ENCODE results near the gene ZBTB48. TPM values are rescaled to one million over a fixed set of nuclear protein-coding genes. Genes with fewer than 3 reads are reported as not detected.

ZBTB48 gene
- total RNA-seq, 1 experiment from 2014 or later: 41.9 TPM

DNA sequence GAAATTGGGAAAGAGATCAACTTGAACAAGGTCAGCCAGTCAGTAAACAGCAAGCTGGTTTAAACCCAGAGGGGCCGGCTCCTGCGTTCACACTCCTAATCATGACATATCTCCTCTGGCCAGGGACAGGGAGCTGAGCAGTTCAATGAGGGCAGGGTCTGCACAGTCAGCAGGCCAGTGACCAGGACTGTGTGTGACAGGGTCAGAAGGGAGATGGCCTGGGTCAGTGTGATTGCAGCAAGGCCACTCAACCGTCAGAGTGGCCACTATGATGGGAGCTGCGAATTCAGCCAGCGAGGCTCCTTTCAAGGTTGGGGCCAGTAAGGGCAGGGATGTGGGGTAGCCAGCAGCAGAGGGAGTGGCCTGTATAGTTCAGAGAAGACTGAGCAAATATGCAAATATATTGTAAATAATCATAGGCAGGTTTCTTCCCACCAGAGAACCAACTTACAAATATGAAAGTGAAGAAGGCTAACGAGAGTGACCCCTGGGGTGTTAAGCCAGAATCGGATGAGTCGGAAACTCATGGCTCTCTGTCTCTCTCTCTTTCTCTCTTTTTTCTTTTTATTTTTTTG is 45.5 kb upstream of the ZBTB48 start (continued):
- TF ChIP-seq, protein P1, sequence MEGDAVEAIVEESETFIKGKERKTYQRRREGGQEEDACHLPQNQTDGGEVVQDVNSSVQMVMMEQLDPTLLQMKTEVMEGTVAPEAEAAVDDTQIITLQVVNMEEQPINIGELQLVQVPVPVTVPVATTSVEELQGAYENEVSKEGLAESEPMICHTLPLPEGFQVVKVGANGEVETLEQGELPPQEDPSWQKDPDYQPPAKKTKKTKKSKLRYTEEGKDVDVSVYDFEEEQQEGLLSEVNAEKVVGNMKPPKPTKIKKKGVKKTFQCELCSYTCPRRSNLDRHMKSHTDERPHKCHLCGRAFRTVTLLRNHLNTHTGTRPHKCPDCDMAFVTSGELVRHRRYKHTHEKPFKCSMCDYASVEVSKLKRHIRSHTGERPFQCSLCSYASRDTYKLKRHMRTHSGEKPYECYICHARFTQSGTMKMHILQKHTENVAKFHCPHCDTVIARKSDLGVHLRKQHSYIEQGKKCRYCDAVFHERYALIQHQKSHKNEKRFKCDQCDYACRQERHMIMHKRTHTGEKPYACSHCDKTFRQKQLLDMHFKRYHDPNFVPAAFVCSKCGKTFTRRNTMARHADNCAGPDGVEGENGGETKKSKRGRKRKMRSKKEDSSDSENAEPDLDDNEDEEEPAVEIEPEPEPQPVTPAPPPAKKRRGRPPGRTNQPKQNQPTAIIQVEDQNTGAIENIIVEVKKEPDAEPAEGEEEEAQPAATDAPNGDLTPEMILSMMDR (IDR thresholded peaks at IDR 0.05 in 2 of 3, conservative IDR thresholded peaks at IDR 0.05 in 1 of 3; ENCODE audit: borderline replicate concordance in 1 of 3, insufficient read depth in 1 of 3, low read depth in 2 of 3, low read length in 2 of 3): no peak

- TF ChIP-seq POLR2A (IDR thresholded peaks at IDR 0.05; ENCODE audit: borderline replicate concordance, extremely low read depth, insufficient read depth, insufficient read length) (no peak), TCF7L2 (IDR thresholded peaks at IDR 0.05; ENCODE audit: borderline replicate concordance, extremely low read depth, insufficient read depth, insufficient read length) (no peak), JUND (IDR thresholded peaks at IDR 0.05) (no peak)
- DNase-seq (ENCODE audit: low read depth, low spot score): no peak
- Histone ChIP-seq H3K27ac (ENCODE audit: low read depth, low read length) (no peak overlapping the region), H3K36me3 (ENCODE audit: control insufficient read depth in 1 of 2, insufficient read depth in 2 of 2, low read length in 2 of 2) (peaks cover 18 to 50% of the 10 kb centered on the region in 2 experiments; a peak in 3 of 4 replicates), H3K9me3 (ENCODE audit: control insufficient read depth in 1 of 2, insufficient read depth in 1 of 2, low read depth in 1 of 2, low read length in 2 of 2) (no peaks in the 10 kb centered on the region), H3K4me3 (replicated peaks in 1 of 2; ENCODE audit: low read depth in 1 of 2, low read length in 2 of 2) (no peak overlapping the region), H2AFZ (ENCODE audit: low read depth, low read length, poor library complexity, severe bottlenecking) (no peak overlapping the region), H3K4me2 (ENCODE audit: low read length) (no peak overlapping the region), H3K9me2 (ENCODE audit: insufficient read depth) (no peaks in the 10 kb centered on the region), H3K4me1 (ENCODE audit: control insufficient read depth in 1 of 2, insufficient read depth in 2 of 2, low read length in 2 of 2) (no peaks in the 10 kb centered on the region), H3K9ac (ENCODE audit: low read length) (no peak overlapping the region), H3K27me3 (ENCODE audit: insufficient read depth, low read length) (no peaks in the 10 kb centered on the region), H3K79me2 (ENCODE audit: insufficient read depth, low read length) (peaks cover 47% of the 10 kb centered on the region), H4K20me1 (ENCODE audit: insufficient read depth) (peaks cover 3% of the 10 kb centered on the region; the same call in 1 of the 2 replicates)
- ChIA-PET CTCF (no interaction called here), POLR2A (no interaction called here), RAD21 (ENCODE audit: low non-redundant PET in 1 of 2, low total read pairs in 2 of 2, uncharacterized antibody in 2 of 2, unreplicated experiment in 2 of 2) (no interaction called here)
- intact Hi-C loops (cut with micrococcal nuclease): no loop called here
- no TSS peak for BruUV-seq (replicated peaks)
- no peak for ATAC-seq
Measured at GRCh38 chr1:6535214-6535613, 44.6 kb upstream of the ZBTB48 start.

DNA sequence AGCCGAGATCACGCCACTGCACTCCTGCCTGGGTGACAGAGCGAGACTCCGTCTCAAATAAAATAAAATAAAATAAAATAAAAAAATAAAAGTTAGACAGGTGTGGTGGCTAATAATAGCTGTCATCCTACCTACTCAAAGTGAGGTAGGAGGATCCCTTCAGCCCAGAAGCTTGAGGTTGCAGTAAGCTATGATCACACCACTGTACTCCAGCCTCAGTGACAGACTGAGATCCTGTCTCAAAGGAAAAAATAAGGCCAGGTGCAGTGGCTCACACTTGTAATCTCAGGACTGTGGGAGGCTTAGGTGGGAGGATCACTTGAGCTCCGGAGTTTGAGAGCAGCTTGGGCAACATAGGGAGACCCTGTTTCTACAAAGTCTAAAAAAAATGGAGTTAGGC is 43.5 kb upstream of the ZBTB48 start:
- no peak overlapping the region for H3K27ac ChIP-seq (ENCODE audit: low read depth, low read length)
- DNase-seq (ENCODE audit: low read depth, low spot score) (no peak), ATAC-seq (no peak)
- RAD21 ChIA-PET (ENCODE audit: low non-redundant PET in 1 of 2, low total read pairs in 2 of 2, uncharacterized antibody in 2 of 2, unreplicated experiment in 2 of 2): no interaction called here
- no peaks in the 10 kb centered on the region for H3K4me1 ChIP-seq (ENCODE audit: control insufficient read depth in 1 of 2, insufficient read depth in 2 of 2, low read length in 2 of 2)
- BruUV-seq (replicated peaks): no TSS peak
- no peak overlapping the region for H3K4me2 ChIP-seq (ENCODE audit: low read length)
- H3K9ac ChIP-seq (ENCODE audit: low read length): no peak overlapping the region
- H2AFZ ChIP-seq (ENCODE audit: low read depth, low read length, poor library complexity, severe bottlenecking): no peak overlapping the region
- H3K27me3 ChIP-seq (ENCODE audit: insufficient read depth, low read length): no peaks in the 10 kb centered on the region
- POLR2A ChIA-PET: no interaction called here
- H3K36me3 ChIP-seq (ENCODE audit: control insufficient read depth in 1 of 2, insufficient read depth in 2 of 2, low read length in 2 of 2): peaks cover 15 to 45% of the 10 kb centered on the region in 2 experiments
- no peak overlapping the region for H3K4me3 ChIP-seq (replicated peaks in 1 of 2; ENCODE audit: low read depth in 1 of 2, low read length in 2 of 2)
- peaks cover 51% of the 10 kb centered on the region for H3K79me2 ChIP-seq (ENCODE audit: insufficient read depth, low read length)
- no peaks in the 10 kb centered on the region for H3K9me3 ChIP-seq (ENCODE audit: control insufficient read depth in 1 of 2, insufficient read depth in 1 of 2, low read depth in 1 of 2, low read length in 2 of 2)
- CTCF ChIA-PET: interaction anchor here (1.5 kb wide), 1 partner anchor 13 kb away, joined by 6 read pairs; no protein-coding TSS in a partner anchor
- intact Hi-C loops (cut with micrococcal nuclease): no loop called here
- no peaks in the 10 kb centered on the region for H3K9me2 ChIP-seq (ENCODE audit: insufficient read depth)
- peaks cover 3% of the 10 kb centered on the region; the same call in 1 of the 2 replicates for H4K20me1 ChIP-seq (ENCODE audit: insufficient read depth)
- TF ChIP-seq, protein P1 (IDR thresholded peaks at IDR 0.05 in 2 of 3, conservative IDR thresholded peaks at IDR 0.05 in 1 of 3; ENCODE audit: borderline replicate concordance in 1 of 3, insufficient read depth in 1 of 3, low read depth in 2 of 3, low read length in 2 of 3): no peak
- TF ChIP-seq TCF7L2 (IDR thresholded peaks at IDR 0.05; ENCODE audit: borderline replicate concordance, extremely low read depth, insufficient read depth, insufficient read length) (no peak), ELF1 (IDR thresholded peaks at IDR 0.05; ENCODE audit: borderline replicate concordance, low read depth) (no peak), MAX (IDR thresholded peaks at IDR 0.05) (no peak), EZH2 (IDR thresholded peaks at IDR 0.05) (no peak)
- TF ChIP-seq, protein P2, sequence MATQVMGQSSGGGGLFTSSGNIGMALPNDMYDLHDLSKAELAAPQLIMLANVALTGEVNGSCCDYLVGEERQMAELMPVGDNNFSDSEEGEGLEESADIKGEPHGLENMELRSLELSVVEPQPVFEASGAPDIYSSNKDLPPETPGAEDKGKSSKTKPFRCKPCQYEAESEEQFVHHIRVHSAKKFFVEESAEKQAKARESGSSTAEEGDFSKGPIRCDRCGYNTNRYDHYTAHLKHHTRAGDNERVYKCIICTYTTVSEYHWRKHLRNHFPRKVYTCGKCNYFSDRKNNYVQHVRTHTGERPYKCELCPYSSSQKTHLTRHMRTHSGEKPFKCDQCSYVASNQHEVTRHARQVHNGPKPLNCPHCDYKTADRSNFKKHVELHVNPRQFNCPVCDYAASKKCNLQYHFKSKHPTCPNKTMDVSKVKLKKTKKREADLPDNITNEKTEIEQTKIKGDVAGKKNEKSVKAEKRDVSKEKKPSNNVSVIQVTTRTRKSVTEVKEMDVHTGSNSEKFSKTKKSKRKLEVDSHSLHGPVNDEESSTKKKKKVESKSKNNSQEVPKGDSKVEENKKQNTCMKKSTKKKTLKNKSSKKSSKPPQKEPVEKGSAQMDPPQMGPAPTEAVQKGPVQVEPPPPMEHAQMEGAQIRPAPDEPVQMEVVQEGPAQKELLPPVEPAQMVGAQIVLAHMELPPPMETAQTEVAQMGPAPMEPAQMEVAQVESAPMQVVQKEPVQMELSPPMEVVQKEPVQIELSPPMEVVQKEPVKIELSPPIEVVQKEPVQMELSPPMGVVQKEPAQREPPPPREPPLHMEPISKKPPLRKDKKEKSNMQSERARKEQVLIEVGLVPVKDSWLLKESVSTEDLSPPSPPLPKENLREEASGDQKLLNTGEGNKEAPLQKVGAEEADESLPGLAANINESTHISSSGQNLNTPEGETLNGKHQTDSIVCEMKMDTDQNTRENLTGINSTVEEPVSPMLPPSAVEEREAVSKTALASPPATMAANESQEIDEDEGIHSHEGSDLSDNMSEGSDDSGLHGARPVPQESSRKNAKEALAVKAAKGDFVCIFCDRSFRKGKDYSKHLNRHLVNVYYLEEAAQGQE (IDR thresholded peaks at IDR 0.05; ENCODE audit: low read depth): no peak

Data from HCT116 (cell line).